Neutrophil (primary cell): ENCODE results near the gene XPNPEP1.

Experiments used
- H3K27ac ChIP-seq: fragments of 200-600 bp; sonication (generic); 2 replicates; pipeline ENCODE4 v1.5.1; 2016; ENCODE audit warnings: mild to moderate bottlenecking, moderate library complexity
- H3K27me3 ChIP-seq: fragments of 200-600 bp; sonication (generic); 2 replicates; pipeline ENCODE4 v1.6.0; 2016; ENCODE audit warnings: mild to moderate bottlenecking
- H3K36me3 ChIP-seq: fragments of 200-600 bp; sonication (generic); 2 replicates; pipeline ENCODE4 v1.5.1; 2017
- H3K4me1 ChIP-seq, 2 experiments: fragments of 200-600 bp in 1 of 2; sonication (generic) in 1 of 2; 1 replicate in 1 of 2; 2 replicates in 1 of 2; pipeline versions ENCODE4 v1.5.1 to v1.6.1; 2013 to 2016; ENCODE audit warnings: low read depth in 1 of 2, low read length in 1 of 2, mild to moderate bottlenecking in 1 of 2, moderate library complexity in 1 of 2; ENCODE audit not compliant: control insufficient read depth in 1 of 2, insufficient read depth in 1 of 2
- H3K4me3 ChIP-seq, 2 experiments: fragments of 200-600 bp in 1 of 2; sonication (generic) in 1 of 2; 1 replicate in 1 of 2; 2 replicates in 1 of 2; pipeline ENCODE4 v1.5.1; 2013 to 2016; ENCODE audit warnings: low read depth in 1 of 2, low read length in 1 of 2, mild to moderate bottlenecking in 1 of 2, moderate library complexity in 1 of 2
- H3K9me3 ChIP-seq: fragments of 200-600 bp; sonication (generic); 2 replicates; pipeline ENCODE4 v1.5.1; 2016
- CTCF ChIP-seq: fragments of 200-600 bp; sonication (generic); IDR thresholded peaks from 2 replicates; pipeline ENCODE4 v1.5.1; 2016; ENCODE audit warnings: antibody characterized with exemption

XPNPEP1 gene

GRCh38 chr10:109961174-109962001 is 38.1 kb upstream of the XPNPEP1 start:
- TF ChIP-seq CTCF, result no peak
- Histone ChIP-seq H3K36me3 (no peaks in the 10 kb centered on the region), H3K4me3 (no peak overlapping the region), H3K27me3 (no peaks in the 10 kb centered on the region), H3K9me3 (no peaks in the 10 kb centered on the region), H3K4me1 (no peaks in the 10 kb centered on the region), H3K27ac (no peak overlapping the region)

- no peaks in the 10 kb centered on the region for H3K27me3 ChIP-seq
- H3K4me3 ChIP-seq, result no peak overlapping the region
- H3K36me3 ChIP-seq, result no peaks in the 10 kb centered on the region
- H3K27ac ChIP-seq, result no peak overlapping the region
- H3K4me1 ChIP-seq, result no peaks in the 10 kb centered on the region
- H3K9me3 ChIP-seq, result no peaks in the 10 kb centered on the region
- TF ChIP-seq CTCF, result no peak
These were observed 37.4 kb upstream of the XPNPEP1 start for GRCh38 chr10:109960682-109961081.

GRCh38 chr10:109959259-109960145 is 36.2 kb upstream of the XPNPEP1 start:
- Histone ChIP-seq H3K4me3 (no peak overlapping the region), H3K9me3 (no peaks in the 10 kb centered on the region), H3K27me3 (no peaks in the 10 kb centered on the region), H3K27ac (no peak overlapping the region), H3K4me1 (no peaks in the 10 kb centered on the region), H3K36me3 (no peaks in the 10 kb centered on the region)
- no peak for TF ChIP-seq CTCF

DNA sequence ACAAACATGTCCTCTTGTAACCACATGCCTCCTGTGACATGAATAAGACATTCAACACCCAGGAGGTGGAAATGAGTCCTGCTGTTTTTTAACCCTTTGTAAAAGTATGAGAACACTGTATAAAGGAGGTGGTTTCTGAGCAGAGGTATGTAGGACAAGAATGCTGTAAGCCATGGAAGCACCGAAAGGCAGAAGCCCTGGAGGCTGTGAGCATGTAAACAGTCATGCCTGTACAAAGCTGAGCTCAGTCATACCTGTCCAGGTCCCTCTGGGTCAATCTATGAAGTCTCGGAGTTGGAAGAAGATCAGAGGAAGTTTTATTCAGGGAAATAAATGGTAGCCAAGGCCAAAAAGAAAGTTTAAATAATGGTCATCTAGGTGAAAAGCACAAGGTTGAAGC is 34.7 kb upstream of the XPNPEP1 start:
- H3K36me3 ChIP-seq, result no peaks in the 10 kb centered on the region
- no peak for TF ChIP-seq CTCF
- no peak overlapping the region for H3K27ac ChIP-seq
- no peaks in the 10 kb centered on the region for H3K27me3 ChIP-seq
- no peaks in the 10 kb centered on the region for H3K9me3 ChIP-seq
- no peak overlapping the region for H3K4me3 ChIP-seq
- no peaks in the 10 kb centered on the region for H3K4me1 ChIP-seq

- H3K36me3 ChIP-seq, result no peaks in the 10 kb centered on the region
- no peaks in the 10 kb centered on the region for H3K27me3 ChIP-seq
- no peaks in the 10 kb centered on the region for H3K9me3 ChIP-seq
- no peak overlapping the region for H3K27ac ChIP-seq
- no peaks in the 10 kb centered on the region for H3K4me1 ChIP-seq
- no peak overlapping the region for H3K4me3 ChIP-seq
- no peak for TF ChIP-seq CTCF
These were observed 33.9 kb upstream of the XPNPEP1 start for GRCh38 chr10:109957092-109957797.
